HG03064 (cell line): ENCODE data around the gene MARCHF2.

Experiments
- ATAC-seq: cut with Tn5 transposase; IDR thresholded peaks from one replicate; pipeline ENCODE4 v1.9.1; 2021; ENCODE audit warnings: low read depth; ENCODE audit not compliant: unreplicated experiment

Gene MARCHF2

DNA sequence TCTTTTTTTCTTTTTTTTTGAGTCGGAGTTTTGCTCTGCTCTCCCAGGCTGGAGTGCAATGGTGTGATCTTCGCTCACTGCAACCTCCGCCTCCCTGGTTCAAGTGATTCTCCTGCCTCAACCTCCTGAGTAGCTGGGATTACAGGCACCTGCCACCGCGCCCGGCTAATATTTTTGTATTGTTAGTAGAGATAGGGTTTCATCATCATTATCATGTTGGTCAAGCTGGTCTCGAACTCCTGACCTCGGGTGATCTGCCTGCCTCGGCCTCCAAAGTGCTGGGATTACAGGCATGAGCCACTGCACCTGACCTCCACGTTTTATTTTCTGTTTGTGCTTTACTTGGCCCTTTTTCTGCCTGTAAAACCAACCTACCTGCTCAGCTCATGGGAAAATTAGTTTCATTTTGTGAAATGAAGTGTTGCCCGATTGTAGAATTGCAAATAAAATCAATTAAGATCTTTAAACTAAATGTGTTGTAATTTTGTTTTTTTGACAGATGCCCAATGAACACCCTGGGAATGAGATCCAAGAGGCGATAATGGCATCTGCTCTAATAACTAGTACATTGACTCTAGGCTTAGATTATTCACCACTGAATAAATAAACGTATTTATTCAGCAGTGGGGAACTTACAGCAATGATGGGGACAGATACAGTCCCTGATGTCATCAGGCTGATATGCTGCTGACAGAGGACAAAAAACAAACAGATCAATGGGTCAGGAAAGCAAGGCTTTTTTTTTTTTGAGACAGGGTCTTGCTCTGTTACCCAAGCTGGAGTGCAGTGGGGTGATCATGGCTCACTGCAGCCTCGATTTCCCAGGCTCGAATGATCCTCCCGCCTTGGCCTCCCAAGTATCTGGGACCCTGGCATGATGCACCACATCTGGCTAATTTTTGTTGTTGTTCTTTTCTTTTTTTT is 25.2 kb upstream of the MARCHF2 start:
- no peak for ATAC-seq

- no peak for ATAC-seq
Measured at GRCh38 chr19:8388612-8388958, 24.5 kb upstream of the MARCHF2 start.

DNA sequence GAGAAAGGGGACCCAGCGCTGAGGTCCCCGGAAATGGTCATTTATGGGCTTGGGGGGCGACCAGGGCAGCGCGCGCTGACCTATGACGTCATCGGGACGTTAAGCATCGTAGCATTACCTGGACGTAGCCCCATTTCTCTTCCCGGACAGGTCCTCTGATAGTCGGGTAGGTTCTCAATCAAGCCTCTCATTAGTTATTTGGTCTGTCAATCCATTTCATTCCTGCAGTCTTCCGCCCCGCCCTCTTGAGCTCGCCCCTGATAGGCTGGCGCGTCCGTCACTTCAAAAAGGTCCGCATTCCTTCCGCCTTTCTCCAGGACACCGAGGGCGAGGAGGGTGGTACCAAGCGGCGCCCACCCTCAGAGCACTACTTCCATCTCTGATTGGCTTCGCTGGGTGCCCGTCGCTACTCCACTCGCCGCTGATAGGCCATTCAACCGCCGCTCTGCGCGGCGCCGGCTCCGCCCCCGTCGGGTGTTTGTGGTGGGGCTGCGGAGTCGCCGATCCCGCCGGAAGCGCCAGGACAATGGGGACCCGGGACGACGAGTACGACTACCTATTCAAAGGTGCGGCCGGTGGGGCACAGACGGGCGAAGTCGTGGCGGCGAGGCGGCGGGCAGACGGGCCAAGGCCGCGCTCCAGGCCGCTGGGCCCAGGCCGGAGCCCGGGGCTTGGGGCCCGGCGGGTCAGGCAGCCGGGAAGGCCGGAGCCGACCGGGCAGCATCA is 23.1 kb upstream of the MARCHF2 start, which contains the start of gene RAB11B:
Gene RAB11B, plus strand, starts transcription at position 470 of the 726 bp plus-strand sequence. Its CDS starts 57 bp downstream, at position 527.
- peak; percentile 88 for ATAC-seq

DNA sequence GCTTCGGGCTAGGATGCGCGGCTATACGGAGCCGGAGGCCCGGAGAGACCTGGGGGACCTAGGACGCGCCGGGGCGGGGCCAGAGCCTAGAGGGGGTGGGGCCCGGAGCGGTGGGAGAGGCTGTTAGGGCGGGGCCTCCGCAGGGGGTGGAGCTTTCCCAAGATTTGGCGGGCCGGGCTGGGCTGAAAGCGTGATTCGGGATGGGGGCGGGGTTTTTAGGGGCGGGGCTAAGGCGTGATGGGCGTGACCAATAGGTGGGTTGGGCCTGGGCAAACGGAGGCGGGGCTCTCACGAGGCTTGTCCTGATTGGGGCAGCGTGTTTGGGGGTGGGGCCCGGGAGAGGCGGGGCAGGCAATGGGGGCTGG is 22.5 kb upstream of the MARCHF2 start:
- ATAC-seq = peak; percentile 38

- ATAC-seq = no peak
Measured at GRCh38 chr19:8391198-8392016, 21.7 kb upstream of the MARCHF2 start.

DNA sequence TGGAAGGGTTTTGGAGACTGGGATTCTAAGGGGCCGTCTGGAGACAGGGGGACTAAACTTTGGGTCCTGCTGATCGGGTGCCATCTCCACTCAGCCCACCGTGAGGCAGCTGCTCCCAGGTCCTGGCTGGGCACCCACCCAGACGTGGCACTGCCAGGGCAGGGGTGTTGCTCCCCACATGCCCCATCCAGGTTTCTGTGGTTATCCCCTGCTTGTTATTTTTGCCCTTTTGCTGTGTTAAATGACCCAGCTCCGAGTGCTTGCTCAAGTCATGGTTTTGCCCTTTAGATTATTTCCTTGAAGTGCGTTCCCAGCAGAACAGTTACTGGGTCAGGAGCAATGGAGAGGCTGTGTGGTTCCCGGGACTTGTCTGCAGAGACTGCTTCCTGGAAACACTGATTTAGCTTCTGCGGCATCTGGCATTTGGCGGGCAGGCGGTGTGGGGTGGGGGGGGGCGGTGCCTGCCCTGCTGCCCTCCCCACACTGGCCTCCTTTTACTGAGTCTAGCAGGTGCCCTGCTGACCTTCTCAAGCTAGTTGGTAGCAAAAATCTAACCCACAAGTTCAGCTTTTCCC is 21.0 kb upstream of the MARCHF2 start:
- ATAC-seq = no peak

DNA sequence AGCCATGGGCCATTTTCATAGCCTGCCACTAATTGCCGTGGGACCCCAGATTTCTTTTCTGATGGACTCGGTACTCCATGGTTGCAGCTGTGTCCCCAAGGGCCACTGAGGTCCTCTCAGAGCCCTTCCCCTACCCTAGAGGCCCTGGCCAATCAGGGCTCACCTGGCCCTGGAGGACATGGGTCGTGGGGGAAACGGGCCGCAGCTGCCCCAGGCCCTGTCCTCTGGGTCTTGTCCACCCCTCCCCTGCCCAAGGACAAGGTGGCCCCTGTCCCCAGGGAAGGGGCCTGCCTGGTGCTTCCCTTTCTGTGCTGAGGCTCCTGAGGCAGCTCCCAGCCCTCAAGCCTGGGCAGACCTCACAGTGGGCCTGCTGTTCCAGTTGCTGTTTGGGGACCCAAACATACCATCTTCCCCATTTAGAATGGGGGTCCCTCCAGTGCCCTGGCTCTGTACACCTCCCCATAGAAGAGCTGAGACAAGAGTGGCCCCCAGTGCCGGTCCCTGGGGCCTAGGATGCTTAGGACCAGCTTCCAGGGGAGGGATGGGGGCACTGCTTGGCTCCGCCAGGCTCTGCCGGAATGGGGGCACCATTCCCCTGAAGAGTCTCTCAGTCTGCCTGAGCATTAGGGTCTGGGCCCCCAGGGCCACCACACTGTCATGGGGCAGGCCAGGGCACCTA is 19.8 kb upstream of the MARCHF2 start:
- no peak for ATAC-seq

- no peak for ATAC-seq
Measured at GRCh38 chr19:8393871-8394250, 19.2 kb upstream of the MARCHF2 start.

DNA sequence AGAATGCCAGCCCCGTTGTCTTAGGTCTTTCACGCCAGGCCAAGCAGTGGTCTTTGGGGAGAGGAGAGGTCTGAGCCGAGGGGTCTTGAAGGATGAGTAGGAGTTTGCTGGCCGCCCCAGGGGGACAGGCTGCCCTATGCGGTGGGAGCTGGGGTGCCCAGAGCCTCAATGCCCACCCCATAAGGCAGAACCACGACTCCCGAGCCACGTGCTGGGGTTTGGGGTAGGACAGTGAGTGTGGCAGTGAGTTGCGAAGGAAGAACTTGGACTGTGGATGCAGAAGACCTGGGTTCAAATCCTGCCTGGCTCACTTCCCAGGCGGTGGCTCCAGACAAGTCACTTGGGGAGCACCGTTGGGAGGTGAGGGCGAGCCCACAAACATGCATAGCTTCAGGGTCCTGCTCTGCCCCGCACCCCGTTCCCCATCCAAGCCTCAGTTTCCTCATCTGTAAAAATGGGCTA is 17.5 kb upstream of the MARCHF2 start:
- no peak for ATAC-seq

DNA sequence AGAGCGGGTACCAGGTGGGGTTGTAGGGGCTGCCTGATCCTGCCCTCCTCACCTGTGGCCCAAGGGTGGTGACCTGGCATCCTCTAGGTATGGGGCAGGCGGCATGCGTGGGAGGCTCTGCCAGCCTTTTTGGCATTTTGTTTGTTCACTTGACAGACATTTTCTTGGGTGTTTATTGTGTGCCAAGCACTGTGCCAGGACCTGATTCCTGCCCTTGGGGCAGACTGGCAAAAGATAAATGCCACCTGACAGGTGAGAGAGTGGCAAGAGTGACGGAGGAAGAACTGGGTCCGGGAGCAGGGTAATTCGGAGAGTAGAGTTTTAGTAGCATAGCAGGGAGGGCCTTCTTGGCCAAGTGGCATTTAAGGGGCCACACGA is 16.9 kb upstream of the MARCHF2 start:
- ATAC-seq = no peak

DNA sequence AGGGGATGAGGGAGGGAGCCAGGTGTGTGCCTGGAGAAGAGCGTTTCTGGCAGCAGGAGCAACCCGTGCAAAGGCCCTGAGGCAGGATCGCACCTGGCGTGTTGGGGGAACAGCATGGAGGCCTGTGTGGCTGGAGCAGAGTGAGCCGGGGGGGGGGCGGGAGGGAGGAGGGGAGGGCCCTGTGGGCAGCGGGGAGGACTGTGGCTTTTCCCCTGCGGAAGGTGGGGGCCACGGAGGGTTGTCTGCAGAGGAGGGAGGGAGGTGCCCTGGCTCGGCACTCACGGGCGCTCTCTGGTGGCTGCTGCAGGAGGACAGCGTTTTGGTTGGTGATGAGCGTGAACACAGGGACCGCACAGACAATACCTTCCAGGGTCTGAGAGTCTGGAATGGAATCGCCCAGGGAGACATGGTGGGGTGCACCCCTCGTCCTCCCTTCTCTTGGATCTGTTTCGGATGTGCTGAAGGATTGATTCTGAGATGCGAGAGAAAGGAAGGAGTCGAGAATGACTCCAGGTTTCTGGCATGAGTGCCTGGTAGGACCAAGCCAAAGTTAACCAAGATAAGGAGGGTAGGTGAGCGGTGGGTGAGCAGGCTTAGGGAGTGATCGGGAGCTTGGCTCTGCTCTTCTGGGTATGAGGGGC is 16.4 kb upstream of the MARCHF2 start:
- no peak for ATAC-seq

DNA sequence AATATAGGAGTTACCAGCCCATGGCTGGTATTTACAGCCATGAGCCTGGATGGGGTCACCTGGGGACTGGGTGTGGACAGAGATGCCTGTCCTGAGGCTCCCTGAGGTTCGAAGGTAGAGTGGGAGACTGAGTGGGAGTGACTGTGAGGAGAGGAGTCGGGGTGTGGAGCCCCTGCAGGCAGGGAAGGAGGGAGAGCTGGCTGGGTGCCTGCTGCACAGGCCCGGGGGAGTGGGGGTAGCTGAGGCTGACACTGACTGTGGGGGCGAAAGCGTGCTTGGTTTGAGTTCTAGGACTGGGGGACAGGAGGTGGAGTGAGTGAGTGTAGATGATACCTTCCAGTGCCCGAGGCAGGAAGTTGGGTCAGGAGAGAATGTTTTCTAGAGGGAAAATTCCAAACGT is 15.8 kb upstream of the MARCHF2 start:
- ATAC-seq = no peak

- no peak for ATAC-seq
Measured at GRCh38 chr19:8397746-8398310, 15.3 kb upstream of the MARCHF2 start.

DNA sequence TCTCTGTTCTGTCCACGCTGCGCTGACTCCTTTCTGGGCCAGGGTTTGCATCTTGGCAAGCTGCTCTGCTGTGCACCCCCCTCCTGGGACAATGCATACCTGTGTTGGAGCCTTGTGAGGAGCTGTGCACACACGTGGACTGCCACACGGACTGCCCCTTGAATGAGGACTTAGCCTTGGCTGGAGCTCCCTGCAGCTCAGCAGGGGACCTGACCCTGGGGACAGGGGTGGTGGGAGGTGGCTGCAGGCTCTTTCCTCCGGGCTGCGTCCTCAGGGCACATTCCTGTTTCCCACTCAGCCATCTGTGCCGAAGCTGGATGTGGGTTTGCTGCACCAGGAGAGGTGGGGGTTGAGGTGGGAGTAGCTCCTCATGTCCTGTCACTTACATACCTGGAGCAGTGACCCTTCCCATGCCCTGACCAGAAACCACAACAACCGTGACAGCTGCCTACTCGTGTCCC is 14.8 kb upstream of the MARCHF2 start:
- ATAC-seq = no peak

DNA sequence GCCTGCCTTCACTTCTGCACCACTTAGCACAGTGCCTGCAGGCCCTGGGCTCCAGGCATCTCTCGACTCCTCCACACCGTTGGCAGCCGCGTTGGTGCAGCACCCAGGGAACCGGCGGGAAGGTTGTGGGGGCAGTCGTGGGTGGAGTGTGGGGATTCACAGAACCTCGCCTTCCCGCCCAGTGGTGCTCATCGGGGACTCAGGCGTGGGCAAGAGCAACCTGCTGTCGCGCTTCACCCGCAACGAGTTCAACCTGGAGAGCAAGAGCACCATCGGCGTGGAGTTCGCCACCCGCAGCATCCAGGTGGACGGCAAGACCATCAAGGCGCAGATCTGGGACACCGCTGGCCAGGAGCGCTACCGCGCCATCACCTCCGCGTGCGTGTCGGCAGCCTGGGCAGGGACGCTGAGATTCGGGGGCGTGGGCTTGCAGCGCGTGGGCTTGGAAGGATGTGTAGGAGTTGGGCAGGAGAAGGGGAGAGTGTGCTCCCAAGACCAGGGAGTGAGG is 13.4 kb upstream of the MARCHF2 start:
- no peak for ATAC-seq

DNA sequence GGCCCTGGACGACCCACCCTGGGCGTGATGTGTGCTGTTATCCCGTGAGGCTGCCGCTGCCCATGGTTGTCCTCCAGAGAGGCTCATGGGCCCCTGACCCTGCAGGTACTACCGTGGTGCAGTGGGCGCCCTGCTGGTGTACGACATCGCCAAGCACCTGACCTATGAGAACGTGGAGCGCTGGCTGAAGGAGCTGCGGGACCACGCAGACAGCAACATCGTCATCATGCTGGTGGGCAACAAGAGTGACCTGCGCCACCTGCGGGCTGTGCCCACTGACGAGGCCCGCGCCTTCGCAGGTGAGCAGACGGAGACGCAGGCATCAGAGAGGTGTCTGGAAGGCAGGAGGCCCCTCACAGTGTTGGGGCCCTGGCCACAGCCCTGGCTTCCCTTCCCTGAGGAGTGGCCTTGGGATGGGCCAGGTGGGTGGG is 11.1 kb upstream of the MARCHF2 start:
- no peak for ATAC-seq

- ATAC-seq = no peak
Measured at GRCh38 chr19:8403098-8403819, 9.8 kb upstream of the MARCHF2 start.

- no peak for ATAC-seq
Measured at GRCh38 chr19:8403820-8404109, 9.3 kb upstream of the MARCHF2 start.
